Measurements from ENCODE around the gene HOXD8. TPM values are rescaled to one million over a fixed set of nuclear protein-coding genes. Genes with fewer than 3 reads are reported as not detected.

The HOXD8 gene
- total RNA-seq, 1 donor from 2014 or later: 1.1 TPM

DNA sequence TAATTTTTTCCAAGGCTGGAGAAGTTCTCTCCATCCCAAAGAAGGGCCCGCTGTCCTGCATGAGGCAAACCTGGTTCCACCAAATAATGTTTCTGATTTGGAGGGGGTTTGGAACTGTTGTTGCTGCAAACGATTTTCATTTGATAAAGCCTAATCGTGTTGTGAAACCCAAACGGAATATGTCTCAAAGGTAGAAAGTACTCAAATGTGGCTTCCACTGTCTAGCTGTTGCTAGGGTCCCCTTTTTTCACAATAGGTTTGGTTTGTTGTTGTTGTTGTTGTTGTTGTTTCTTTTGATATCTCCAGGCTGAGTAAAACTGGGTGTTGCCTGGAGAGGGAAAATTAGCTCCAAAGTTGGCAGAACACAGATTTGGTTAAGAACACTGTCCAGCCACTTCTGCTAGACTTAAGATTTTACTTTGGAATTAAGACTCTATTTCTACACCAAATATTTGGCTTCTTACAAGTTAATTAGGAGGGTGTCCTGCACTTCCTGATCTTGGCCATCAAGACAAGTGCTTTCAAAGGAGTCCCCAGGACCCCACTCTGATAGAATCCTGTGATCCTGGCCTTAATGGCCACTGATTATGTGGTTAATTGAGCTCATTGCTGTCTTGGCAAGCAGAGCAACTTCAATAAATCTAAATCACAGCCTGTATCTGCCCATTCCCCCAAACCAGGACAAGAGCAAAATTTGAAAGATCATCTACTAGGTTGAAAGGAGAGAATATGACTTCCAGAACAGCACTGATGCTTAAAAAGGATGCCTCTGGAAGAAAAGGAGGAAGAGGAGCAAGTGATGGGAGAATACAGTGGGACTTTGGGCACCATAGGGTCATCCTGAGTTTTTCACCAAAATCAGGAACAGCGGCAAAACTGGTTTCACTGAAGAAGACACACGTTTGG lies 40.3 kb upstream of the HOXD8 start:
- DNase-seq (ENCODE audit: low spot score): no peak
- intact Hi-C loops (cut with DNase I): loop anchor here (5.0 kb wide), 3 partner anchors 402 to 777 kb away; no protein-coding TSS in a partner anchor

DNA sequence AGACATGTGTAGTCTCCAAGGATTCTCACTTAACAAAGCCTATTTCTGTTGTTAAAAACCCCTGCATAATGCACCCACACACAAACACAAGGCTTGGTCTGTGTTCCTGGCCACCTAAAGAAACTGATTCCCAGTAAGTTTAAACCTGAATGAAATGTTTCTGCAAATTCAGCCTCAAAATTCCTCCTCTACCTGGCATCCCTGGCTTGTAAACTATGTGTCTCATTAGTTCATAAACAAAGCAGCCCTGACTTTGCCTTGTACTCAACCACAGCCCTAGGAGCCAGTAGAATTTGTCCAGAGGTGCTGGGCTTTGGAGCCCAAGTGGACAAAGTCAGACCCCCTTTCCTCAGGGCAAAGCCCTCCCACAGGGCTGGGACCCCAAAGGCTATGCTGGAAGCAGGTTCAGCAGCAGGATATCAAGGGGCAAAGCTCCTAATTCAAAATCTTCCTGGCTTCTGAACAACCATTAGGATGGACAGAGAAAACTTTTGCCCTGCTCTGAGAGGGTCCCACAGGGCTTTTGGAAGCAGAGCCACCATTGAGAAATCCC lies 39.6 kb upstream of the HOXD8 start:
- intact Hi-C loops (cut with DNase I): loop anchor here (5.0 kb wide), 3 partner anchors 403 to 778 kb away; no protein-coding TSS in a partner anchor
- peak; percentile 50 for DNase-seq (ENCODE audit: low spot score)

DNA sequence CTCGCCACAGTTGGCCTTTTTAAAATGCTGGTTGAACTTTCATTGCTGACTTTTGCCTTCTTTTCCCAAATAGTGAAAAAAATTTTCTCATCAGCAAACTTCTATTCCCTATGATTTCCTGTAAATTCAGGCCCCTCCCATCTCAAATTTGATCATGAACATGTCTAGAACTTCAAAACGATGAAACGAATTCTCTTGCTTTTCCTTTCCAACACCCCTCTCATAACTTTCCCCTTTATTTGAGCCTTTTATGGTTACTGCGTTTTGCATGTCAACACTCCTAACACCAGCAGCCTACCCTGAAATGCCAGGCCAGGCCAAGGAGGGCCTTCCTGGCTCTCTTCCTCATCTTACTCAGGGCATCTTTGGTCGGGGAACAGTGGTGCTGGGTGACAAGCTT lies 38.6 kb upstream of the HOXD8 start:
- DNase-seq (ENCODE audit: low spot score): peak; percentile 69
- intact Hi-C loops (cut with DNase I): no loop called here

DNA sequence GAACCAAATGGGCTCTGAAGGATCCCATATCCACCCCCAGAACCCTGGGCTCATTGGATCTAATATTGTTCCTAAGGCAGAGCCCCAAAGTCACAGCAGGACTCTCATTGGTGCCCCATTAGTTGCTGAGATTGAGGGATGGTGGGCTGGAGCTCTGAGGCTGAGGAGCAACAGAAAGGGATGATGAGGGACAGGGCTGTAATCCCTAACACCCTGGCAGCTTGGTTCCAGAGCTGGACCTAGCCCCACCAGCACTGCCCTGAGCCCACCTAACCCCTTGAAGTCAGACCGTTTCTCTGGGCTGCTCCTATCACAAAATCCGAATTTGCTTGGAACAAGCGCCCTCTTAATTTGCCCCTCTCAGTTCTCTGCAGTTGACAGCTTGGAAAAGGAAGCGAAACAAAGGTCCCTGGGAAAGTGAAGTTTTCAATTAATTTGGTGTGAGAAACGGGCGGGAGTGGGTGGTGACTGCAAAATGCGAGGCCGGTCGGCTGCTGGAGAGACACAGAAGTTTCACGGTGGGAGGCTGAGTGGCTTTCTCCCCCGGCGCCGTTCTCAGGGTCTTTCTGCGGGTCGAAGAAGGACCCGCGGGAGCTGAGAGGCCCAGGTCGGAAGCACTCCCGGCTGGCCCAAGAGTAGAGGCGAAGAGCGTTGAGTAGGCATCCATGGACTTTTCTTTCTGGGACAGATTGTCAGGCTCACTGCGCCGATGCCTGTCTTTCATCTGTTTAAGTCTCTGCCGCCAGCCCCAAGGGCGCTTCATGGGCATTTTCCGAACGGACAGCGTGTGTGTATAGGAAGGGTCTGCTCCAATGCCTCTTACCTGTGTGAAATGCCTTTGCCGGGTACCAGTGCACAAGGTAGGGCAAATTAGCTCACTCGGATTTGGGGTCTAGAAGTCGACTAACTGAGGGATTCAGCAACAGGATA lies 37.9 kb upstream of the HOXD8 start:
- DNase-seq (ENCODE audit: low spot score): peak; percentile 39
- intact Hi-C loops (cut with DNase I): no loop called here

DNA sequence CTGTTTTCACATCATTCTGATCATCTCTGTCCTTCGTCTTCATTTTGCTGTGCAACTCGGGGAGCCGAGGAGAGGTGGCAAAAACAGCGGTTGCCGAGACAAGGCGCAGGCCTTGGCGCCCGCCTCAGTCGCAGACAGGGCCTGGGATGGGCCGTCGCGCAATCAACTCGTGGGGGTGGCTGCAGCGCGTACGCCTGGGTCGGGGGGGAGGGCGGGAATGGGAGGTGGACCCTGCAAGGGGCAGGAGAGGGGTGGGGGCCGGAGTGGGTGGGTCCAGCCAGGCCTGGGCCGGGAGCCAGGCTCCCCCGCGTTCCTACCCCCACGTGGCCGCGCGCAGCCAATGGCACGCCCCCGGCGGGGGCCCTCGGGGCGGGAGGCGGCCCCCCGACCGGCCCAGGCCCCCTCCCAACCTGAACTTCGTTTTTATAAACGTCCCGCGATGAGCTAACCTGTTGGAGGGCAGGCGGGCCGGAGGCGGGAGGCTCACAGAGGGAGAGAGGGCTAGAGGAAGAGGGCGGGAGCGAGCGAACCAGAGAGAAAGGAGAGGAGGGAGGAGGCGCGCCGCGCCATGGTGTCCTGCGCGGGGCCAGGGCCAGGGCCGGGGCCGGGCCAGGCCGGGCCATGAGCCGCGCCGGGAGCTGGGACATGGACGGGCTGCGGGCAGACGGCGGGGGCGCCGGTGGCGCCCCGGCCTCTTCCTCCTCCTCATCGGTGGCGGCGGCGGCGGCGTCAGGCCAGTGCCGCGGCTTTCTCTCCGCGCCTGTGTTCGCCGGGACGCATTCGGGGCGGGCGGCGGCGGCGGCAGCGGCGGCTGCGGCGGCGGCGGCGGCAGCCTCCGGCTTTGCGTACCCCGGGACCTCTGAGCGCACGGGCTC lies 37.0 kb upstream of the HOXD8 start, which contains the start of gene HOXD13:
Gene HOXD13, plus strand, starts transcription at position 452 of the 875 bp plus-strand sequence. Its CDS starts 170 bp downstream, at position 622.
- peak; percentile 69 for DNase-seq (ENCODE audit: low spot score)
- intact Hi-C loops (cut with DNase I): no loop called here

DNA sequence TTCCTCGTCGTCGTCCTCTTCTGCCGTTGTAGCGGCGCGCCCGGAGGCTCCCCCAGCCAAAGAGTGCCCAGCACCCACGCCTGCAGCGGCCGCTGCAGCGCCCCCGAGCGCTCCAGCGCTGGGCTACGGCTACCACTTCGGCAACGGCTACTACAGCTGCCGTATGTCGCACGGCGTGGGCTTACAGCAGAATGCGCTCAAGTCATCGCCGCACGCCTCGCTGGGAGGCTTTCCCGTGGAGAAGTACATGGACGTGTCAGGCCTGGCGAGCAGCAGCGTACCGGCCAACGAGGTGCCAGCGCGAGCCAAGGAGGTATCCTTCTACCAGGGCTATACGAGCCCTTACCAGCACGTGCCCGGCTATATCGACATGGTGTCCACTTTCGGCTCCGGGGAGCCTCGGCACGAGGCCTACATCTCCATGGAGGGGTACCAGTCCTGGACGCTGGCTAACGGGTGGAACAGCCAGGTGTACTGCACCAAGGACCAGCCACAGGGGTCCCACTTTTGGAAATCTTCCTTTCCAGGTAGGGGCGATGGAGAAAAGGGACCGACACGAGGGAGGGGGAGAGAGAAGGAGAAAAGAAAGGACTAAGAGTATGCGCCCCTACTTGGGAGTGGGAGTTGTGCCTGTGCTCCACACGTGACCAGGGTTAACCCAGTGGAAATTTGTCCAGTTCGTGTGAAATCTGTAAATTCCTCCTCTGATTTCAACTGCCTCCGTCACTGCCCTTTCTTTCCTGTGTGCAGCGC lies 36.2 kb upstream of the HOXD8 start:
- DNase-seq (ENCODE audit: low spot score): peak; percentile 53
- intact Hi-C loops (cut with DNase I): no loop called here

DNA sequence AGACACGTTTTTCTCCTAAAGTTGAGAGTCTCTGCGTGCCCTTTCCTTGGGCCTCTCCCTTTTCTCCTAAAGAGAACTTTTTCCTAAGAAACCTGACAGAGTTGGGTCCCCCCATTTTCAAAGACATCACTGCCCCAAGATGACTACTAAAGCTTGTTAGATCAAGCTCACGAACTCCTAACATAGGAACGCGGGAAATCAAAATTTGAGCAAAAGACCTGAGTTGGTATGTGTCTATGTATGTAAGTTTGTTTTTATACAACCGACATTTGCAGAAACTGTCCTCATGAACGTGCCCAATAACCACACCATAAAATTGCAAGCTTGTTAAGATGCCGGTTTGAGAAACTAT lies 35.6 kb upstream of the HOXD8 start:
- intact Hi-C loops (cut with DNase I): no loop called here
- DNase-seq (ENCODE audit: low spot score): no peak

DNA sequence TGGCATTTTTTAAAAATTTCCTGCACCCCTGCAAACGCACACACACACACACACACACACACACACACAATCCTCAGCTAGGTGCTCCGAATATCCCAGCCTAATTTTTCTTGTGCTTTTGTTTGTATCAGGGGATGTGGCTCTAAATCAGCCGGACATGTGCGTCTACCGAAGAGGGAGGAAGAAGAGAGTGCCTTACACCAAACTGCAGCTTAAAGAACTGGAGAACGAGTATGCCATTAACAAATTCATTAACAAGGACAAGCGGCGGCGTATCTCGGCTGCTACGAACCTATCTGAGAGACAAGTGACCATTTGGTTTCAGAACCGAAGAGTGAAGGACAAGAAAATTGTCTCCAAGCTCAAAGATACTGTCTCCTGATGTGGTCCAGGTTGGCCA lies 35.2 kb upstream of the HOXD8 start:
- intact Hi-C loops (cut with DNase I): no loop called here
- DNase-seq (ENCODE audit: low spot score): no peak

DNA sequence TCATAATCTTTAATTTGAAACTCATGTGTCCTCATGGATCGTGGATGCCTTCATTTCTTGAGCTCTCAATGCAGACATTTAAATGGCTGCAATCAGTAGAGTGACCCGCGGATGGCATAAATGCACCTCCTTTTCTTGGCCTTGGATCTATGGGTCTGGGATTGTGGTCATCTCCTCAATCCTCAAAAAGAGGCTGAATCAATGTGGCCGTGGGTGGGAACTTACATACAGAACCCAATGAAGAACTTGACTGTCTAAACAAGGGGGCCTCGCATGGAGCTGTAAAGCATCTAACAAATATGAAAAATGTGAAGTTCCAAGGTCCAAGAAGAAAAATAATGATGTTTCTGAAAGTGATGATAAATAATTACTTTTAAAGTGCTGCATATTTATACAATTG lies 34.1 kb upstream of the HOXD8 start:
- no peak for DNase-seq (ENCODE audit: low spot score)
- intact Hi-C loops (cut with DNase I): loop anchor here (5.0 kb wide), 1 partner anchor 843 kb away; no protein-coding TSS in a partner anchor

DNA sequence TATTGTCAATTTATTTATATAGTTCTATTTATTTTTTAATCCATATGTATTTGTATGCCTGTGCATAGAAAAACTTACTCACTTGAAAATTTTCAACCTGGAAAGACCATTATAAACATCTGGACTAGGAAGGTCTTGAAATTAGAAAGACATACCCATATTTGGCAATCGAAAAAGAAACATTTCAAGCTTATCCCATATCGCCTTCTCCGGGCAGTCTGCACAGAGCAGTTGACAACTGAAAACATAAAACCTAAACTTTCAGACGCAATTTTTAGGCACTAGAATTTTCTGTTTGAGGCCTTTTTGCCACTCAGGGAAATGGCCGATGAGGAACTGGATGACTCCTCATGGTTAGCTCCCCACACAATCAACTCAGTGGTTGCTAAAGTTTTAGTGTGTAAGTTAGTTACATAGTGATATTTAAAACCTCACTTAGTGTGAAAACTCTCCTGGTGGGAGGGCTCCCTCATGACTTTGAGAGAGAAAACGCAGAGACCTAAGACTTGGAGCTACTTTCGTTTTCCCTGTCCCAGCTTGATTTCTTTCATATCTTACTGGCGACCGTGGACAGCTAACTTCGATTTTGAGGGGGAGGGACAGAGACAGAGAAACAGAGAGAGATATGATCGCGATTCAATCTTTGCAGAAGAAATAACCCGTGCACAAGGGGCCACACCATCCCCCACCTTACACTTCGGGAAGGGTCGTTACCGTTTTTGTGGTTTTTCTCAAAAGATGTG lies 33.1 kb upstream of the HOXD8 start:
- intact Hi-C loops (cut with DNase I): loop anchor here (5.0 kb wide), 1 partner anchor 844 kb away; no protein-coding TSS in a partner anchor
- no peak for DNase-seq (ENCODE audit: low spot score)

DNA sequence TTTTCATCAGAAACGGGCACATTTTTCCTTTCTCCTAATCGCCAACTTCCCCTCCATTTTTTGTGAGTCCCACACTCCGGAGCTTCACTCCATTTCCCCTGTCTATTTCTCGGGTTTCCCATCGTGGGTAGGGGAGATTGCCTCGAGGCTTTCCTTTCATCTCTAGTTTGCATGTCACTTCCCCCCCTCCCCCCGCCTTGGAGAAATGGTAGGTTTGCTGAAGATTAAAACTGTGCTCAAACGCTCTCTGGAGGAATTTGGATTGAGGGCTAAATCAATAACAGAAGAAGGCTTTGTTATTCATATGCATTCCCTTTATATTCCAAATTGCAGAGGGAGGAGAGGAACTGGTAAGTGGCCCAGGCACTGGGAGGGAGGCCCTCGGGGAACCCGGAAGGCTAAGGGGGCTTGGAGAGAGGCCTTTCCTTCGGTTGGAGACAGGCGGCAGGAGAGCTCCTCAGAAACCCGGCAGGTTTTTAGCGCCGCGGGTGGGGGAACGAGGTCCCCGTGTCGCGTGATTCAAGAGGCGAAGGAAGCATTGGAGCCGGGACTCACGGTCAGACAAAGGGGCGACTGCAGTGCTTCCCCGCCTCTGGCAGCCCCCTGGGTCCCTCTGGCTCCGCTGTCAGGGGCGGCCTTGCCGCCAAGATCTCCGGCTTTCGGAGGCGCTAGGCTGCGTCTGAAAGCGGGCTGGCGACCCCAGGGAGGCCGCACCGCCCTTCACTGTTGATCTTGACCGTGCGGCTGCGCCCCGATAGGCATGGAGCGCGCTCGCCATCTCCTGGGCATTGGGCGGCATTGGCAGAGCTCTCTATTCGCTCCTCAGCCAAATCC lies 32.3 kb upstream of the HOXD8 start:
- intact Hi-C loops (cut with DNase I): loop anchor here (5.0 kb wide), 1 partner anchor 845 kb away; no protein-coding TSS in a partner anchor

DNA sequence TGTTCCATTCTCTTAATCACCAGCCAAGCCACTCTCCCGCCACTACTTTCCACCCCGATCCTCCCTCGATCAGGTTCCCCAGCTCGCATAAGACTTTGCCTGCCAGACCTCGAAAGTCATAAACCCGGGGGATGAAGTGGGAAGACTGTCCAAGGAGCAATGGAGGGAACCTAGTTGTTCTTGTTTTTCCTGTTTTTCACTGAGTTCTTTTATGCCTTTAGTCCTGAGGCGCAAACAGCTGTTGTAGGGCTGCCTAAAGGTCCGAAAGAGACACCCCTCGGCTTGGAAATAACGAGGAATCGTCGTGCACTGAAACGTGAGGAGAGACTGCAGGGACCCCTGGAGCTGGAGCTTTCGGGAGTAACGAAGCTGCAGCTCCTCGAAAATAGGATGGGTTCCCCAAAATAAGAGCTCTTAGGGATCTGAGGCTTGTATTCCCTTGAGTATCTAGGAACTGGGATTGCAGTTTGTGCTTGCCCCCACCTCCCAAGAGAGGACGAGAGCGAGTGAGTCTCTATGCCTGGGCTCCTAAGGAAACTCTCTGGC lies 31.6 kb upstream of the HOXD8 start:
- DNase-seq (ENCODE audit: low spot score): no peak
- intact Hi-C loops (cut with DNase I): loop anchor here (5.0 kb wide), 1 partner anchor 846 kb away; no protein-coding TSS in a partner anchor

More for the DNA sequence above, 32.3 kb upstream of the HOXD8 start:
- no peak for DNase-seq (ENCODE audit: low spot score)

DNA sequence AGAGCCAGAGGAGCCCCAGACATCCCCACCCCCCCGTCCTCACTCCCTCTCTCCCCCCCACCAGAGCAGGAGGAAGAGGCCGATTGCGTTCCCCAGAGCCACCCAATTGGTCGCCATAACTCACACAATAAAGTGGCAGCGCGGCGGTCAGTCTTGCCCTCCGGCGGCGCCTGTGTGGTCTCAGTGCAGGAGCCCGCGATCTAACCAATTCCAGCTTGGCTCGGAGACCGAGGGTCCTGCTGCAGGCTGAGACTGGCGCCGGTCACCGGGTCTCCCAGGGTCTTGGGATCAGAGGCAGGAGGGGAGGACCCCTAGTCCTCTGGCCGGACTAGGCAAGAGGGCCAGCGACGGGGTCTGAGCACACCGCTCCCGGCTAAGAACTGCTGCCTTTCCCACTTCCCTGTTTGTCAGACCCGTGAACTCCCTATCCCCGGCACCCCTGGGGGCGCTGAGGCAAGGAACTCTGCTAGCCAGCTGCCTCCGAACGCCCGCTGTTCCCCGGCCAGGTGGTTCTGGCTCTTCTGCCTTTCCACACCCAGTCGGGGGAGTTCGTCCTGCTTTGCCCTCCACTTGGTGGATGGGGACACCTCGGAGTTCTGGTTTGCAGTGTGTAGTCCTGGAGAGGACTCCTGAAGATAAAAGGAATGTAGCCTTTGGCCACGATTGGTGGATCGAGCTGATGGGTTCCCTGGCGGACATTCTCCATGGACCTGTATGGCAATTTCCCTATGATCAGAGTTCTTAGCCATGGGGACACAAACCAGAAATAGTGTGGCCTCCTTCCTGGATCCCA lies 30.9 kb upstream of the HOXD8 start:
- DNase-seq (ENCODE audit: low spot score): no peak
- intact Hi-C loops (cut with DNase I): loop anchor here (5.0 kb wide), 1 partner anchor 846 kb away; no protein-coding TSS in a partner anchor

DNA sequence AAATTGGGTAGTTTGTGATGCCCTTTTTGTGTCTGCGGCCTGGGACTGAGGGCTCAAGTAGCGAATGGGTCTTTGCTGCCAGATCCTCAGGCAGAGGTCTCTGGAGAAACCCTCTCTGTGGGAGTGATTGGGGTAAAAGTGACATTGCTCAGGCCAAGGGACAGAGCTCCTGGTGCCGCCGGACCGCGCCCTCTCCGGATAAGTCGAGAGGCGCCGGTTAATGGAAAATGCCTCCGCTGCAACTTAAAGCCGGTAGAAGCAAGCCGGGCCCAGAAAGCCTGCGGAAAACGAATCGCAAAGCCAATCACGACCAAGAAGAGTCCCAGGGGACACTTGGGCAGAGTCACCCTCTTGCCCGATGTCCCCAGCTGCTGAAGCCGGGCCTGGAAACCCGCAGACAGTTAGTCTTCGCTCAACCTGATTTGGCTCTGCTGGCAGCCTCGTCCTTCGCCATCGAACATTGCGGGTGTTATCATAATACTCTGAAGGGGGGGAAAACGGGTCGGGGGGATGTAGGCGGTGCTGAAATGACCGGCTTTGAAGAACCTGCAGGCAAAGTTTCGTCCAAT lies 30.3 kb upstream of the HOXD8 start:
- no peak for DNase-seq (ENCODE audit: low spot score)
- intact Hi-C loops (cut with DNase I): loop anchor here (5.0 kb wide), 1 partner anchor 847 kb away; no protein-coding TSS in a partner anchor

Measured in cardiac septum (tissue), 1 donor.